Measurements from ENCODE around the gene CACNB1.

CACNB1 gene

GRCh38 chr17:39146273-39146672 is 51.2 kb downstream of the CACNB1 start:
- Histone ChIP-seq H2BK12ac (ENCODE audit: low read length) (no peak overlapping the region), H3K14ac (ENCODE audit: low read length) (no peak overlapping the region), H3K27me3 (ENCODE audit: insufficient read depth, low read length) (peaks cover 15% of the 10 kb centered on the region), H3K4me3 (ENCODE audit: low read depth, low read length) (no peak overlapping the region), H3K9me3 (ENCODE audit: insufficient read depth, low read depth, low read length) (peaks cover 3% of the 10 kb centered on the region), H3K27ac (ENCODE audit: low read depth, low read length) (no peak overlapping the region), H4K12ac (ENCODE audit: low read depth, low read length) (no peak overlapping the region), H2AK5ac (ENCODE audit: low read length) (no peak overlapping the region), H3K9ac (ENCODE audit: low read length) (no peak overlapping the region), H3K18ac (ENCODE audit: low read length) (no peak overlapping the region), H3K79me1 (ENCODE audit: low read length) (no peaks in the 10 kb centered on the region), H2BK120ac (ENCODE audit: insufficient read depth, low read length, poor library complexity) (no peak overlapping the region), H3K23ac (ENCODE audit: low read length) (no peak overlapping the region), H3K36me3 (ENCODE audit: control insufficient read depth in 1 of 2, insufficient read depth in 2 of 2, low read length in 2 of 2) (no peaks in the 10 kb centered on the region), H3K79me2 (ENCODE audit: control insufficient read depth, insufficient read depth, low read length, poor library complexity) (no peaks in the 10 kb centered on the region), H4K8ac (ENCODE audit: low read depth, low read length) (no peak overlapping the region), H4K91ac (ENCODE audit: low read depth, low read length) (no peak overlapping the region), H2AFZ (ENCODE audit: insufficient read depth, low read length, poor library complexity) (no peak overlapping the region), H3K4me2 (ENCODE audit: low read length) (no peak overlapping the region), H2BK5ac (ENCODE audit: low read depth, low read length, poor library complexity) (no peak overlapping the region), H3K4ac (ENCODE audit: low read depth, low read length) (no peak overlapping the region), H3K4me1 (ENCODE audit: control insufficient read depth in 1 of 2, insufficient read depth in 2 of 2, low read length in 2 of 2) (peaks cover 0 to under 1% of the 10 kb centered on the region in 2 experiments)
- DNase-seq = no peak
- WGBS (ENCODE audit: extremely low coverage, insufficient coverage, insufficient read length) = no CpG with 5 or more reads among the region's 3 CpGs

- no peak overlapping the region for H2AFZ ChIP-seq (ENCODE audit: insufficient read depth, low read length, poor library complexity)
- H2AK5ac ChIP-seq (ENCODE audit: low read length) = no peak overlapping the region
- H3K27me3 ChIP-seq (ENCODE audit: insufficient read depth, low read length) = peaks cover 6% of the 10 kb centered on the region
- H3K4ac ChIP-seq (ENCODE audit: low read depth, low read length) = no peak overlapping the region
- no peak overlapping the region for H2BK5ac ChIP-seq (ENCODE audit: low read depth, low read length, poor library complexity)
- no peaks in the 10 kb centered on the region for H3K36me3 ChIP-seq (ENCODE audit: control insufficient read depth in 1 of 2, insufficient read depth in 2 of 2, low read length in 2 of 2)
- H3K4me2 ChIP-seq (ENCODE audit: low read length) = no peak overlapping the region
- WGBS (ENCODE audit: extremely low coverage, insufficient coverage, insufficient read length) = no CpG with 5 or more reads among the region's 3 CpGs
- no peaks in the 10 kb centered on the region for H3K79me2 ChIP-seq (ENCODE audit: control insufficient read depth, insufficient read depth, low read length, poor library complexity)
- H4K8ac ChIP-seq (ENCODE audit: low read depth, low read length) = no peak overlapping the region
- no peaks in the 10 kb centered on the region for H3K4me1 ChIP-seq (ENCODE audit: control insufficient read depth in 1 of 2, insufficient read depth in 2 of 2, low read length in 2 of 2)
- H3K9ac ChIP-seq (ENCODE audit: low read length) = no peak overlapping the region
- H3K4me3 ChIP-seq (ENCODE audit: low read depth, low read length) = no peak overlapping the region
- no peak overlapping the region for H3K18ac ChIP-seq (ENCODE audit: low read length)
- DNase-seq = no peak
- no peak overlapping the region for H3K14ac ChIP-seq (ENCODE audit: low read length)
- H3K9me3 ChIP-seq (ENCODE audit: insufficient read depth, low read depth, low read length) = no peaks in the 10 kb centered on the region
- H4K91ac ChIP-seq (ENCODE audit: low read depth, low read length) = no peak overlapping the region
- H2BK12ac ChIP-seq (ENCODE audit: low read length) = no peak overlapping the region
- no peak overlapping the region for H4K12ac ChIP-seq (ENCODE audit: low read depth, low read length)
- H3K79me1 ChIP-seq (ENCODE audit: low read length) = no peaks in the 10 kb centered on the region
- H2BK120ac ChIP-seq (ENCODE audit: insufficient read depth, low read length, poor library complexity) = no peak overlapping the region
- H3K23ac ChIP-seq (ENCODE audit: low read length) = no peak overlapping the region
- no peak overlapping the region for H3K27ac ChIP-seq (ENCODE audit: low read depth, low read length)
Observed at GRCh38 chr17:39145143-39145542, 52.3 kb downstream of the CACNB1 start.

GRCh38 chr17:39144416-39144840 is 53.0 kb downstream of the CACNB1 start:
- no peak overlapping the region for H3K27ac ChIP-seq (ENCODE audit: low read depth, low read length)
- H3K79me2 ChIP-seq (ENCODE audit: control insufficient read depth, insufficient read depth, low read length, poor library complexity) = no peaks in the 10 kb centered on the region
- no peak overlapping the region for H2BK120ac ChIP-seq (ENCODE audit: insufficient read depth, low read length, poor library complexity)
- WGBS (ENCODE audit: extremely low coverage, insufficient coverage, insufficient read length) = no CpG with 5 or more reads among the region's 9 CpGs
- no peak overlapping the region for H4K12ac ChIP-seq (ENCODE audit: low read depth, low read length)
- H3K4me3 ChIP-seq (ENCODE audit: low read depth, low read length) = no peak overlapping the region
- no peak overlapping the region for H2BK5ac ChIP-seq (ENCODE audit: low read depth, low read length, poor library complexity)
- H3K4me2 ChIP-seq (ENCODE audit: low read length) = no peak overlapping the region
- H3K9me3 ChIP-seq (ENCODE audit: insufficient read depth, low read depth, low read length) = no peaks in the 10 kb centered on the region
- no peak for DNase-seq
- no peak overlapping the region for H3K18ac ChIP-seq (ENCODE audit: low read length)
- no peak overlapping the region for H3K23ac ChIP-seq (ENCODE audit: low read length)
- no peak overlapping the region for H3K14ac ChIP-seq (ENCODE audit: low read length)
- no peaks in the 10 kb centered on the region for H3K79me1 ChIP-seq (ENCODE audit: low read length)
- no peak overlapping the region for H4K91ac ChIP-seq (ENCODE audit: low read depth, low read length)
- peaks cover 4% of the 10 kb centered on the region for H3K27me3 ChIP-seq (ENCODE audit: insufficient read depth, low read length)
- no peak overlapping the region for H3K9ac ChIP-seq (ENCODE audit: low read length)
- no peak overlapping the region for H2AFZ ChIP-seq (ENCODE audit: insufficient read depth, low read length, poor library complexity)
- H2AK5ac ChIP-seq (ENCODE audit: low read length) = no peak overlapping the region
- H2BK12ac ChIP-seq (ENCODE audit: low read length) = no peak overlapping the region
- H3K4ac ChIP-seq (ENCODE audit: low read depth, low read length) = no peak overlapping the region
- peaks cover 2% of the 10 kb centered on the region in 2 experiments for H3K4me1 ChIP-seq (ENCODE audit: control insufficient read depth in 1 of 2, insufficient read depth in 2 of 2, low read length in 2 of 2)
- H4K8ac ChIP-seq (ENCODE audit: low read depth, low read length) = no peak overlapping the region
- no peaks in the 10 kb centered on the region for H3K36me3 ChIP-seq (ENCODE audit: control insufficient read depth in 1 of 2, insufficient read depth in 2 of 2, low read length in 2 of 2)

- H2AFZ ChIP-seq (ENCODE audit: insufficient read depth, low read length, poor library complexity) = no peak overlapping the region
- no peak overlapping the region for H2BK5ac ChIP-seq (ENCODE audit: low read depth, low read length, poor library complexity)
- H3K79me1 ChIP-seq (ENCODE audit: low read length) = no peaks in the 10 kb centered on the region
- no peak overlapping the region for H2BK12ac ChIP-seq (ENCODE audit: low read length)
- no peak overlapping the region for H4K12ac ChIP-seq (ENCODE audit: low read depth, low read length)
- no peak overlapping the region for H2BK120ac ChIP-seq (ENCODE audit: insufficient read depth, low read length, poor library complexity)
- no peak overlapping the region for H3K4me3 ChIP-seq (ENCODE audit: low read depth, low read length)
- H4K8ac ChIP-seq (ENCODE audit: low read depth, low read length) = no peak overlapping the region
- H3K9ac ChIP-seq (ENCODE audit: low read length) = no peak overlapping the region
- H3K36me3 ChIP-seq (ENCODE audit: control insufficient read depth in 1 of 2, insufficient read depth in 2 of 2, low read length in 2 of 2) = no peaks in the 10 kb centered on the region
- WGBS (ENCODE audit: extremely low coverage, insufficient coverage, insufficient read length) = no CpG with 5 or more reads among the region's 7 CpGs
- H3K4me2 ChIP-seq (ENCODE audit: low read length) = no peak overlapping the region
- H4K91ac ChIP-seq (ENCODE audit: low read depth, low read length) = no peak overlapping the region
- no peak for DNase-seq
- no peaks in the 10 kb centered on the region for H3K9me3 ChIP-seq (ENCODE audit: insufficient read depth, low read depth, low read length)
- no peak overlapping the region for H3K27ac ChIP-seq (ENCODE audit: low read depth, low read length)
- H3K79me2 ChIP-seq (ENCODE audit: control insufficient read depth, insufficient read depth, low read length, poor library complexity) = no peaks in the 10 kb centered on the region
- H3K4ac ChIP-seq (ENCODE audit: low read depth, low read length) = no peak overlapping the region
- no peak overlapping the region for H3K23ac ChIP-seq (ENCODE audit: low read length)
- H3K14ac ChIP-seq (ENCODE audit: low read length) = no peak overlapping the region
- no peaks in the 10 kb centered on the region for H3K27me3 ChIP-seq (ENCODE audit: insufficient read depth, low read length)
- peaks cover 7% of the 10 kb centered on the region in 2 experiments for H3K4me1 ChIP-seq (ENCODE audit: control insufficient read depth in 1 of 2, insufficient read depth in 2 of 2, low read length in 2 of 2)
- no peak overlapping the region for H2AK5ac ChIP-seq (ENCODE audit: low read length)
- no peak overlapping the region for H3K18ac ChIP-seq (ENCODE audit: low read length)
Observed at GRCh38 chr17:39143552-39144093, 53.8 kb downstream of the CACNB1 start.
